NCI-H1105 treated with DMSO at 0.1 percent for 48 hours (cell line): Measurements from ENCODE around the gene PTPRE.

Experiments
- DNase-seq: peaks from one replicate; lab custom pipeline; 2025; lab: John Stamatoyannopoulos, UW

PTPRE gene

GRCh38 chr10:128125416-128125943 lies 218.6 kb downstream of the PTPRE start:
- no peak for DNase-seq

- DNase-seq: peak; percentile 65
Measured at GRCh38 chr10:128125944-128126764, 219.3 kb downstream of the PTPRE start, which contains the start of gene MKI67. MKI67 (minus strand) TSS chr10:128126423; CDS start chr10:128125667, 756 bp downstream.

DNA sequence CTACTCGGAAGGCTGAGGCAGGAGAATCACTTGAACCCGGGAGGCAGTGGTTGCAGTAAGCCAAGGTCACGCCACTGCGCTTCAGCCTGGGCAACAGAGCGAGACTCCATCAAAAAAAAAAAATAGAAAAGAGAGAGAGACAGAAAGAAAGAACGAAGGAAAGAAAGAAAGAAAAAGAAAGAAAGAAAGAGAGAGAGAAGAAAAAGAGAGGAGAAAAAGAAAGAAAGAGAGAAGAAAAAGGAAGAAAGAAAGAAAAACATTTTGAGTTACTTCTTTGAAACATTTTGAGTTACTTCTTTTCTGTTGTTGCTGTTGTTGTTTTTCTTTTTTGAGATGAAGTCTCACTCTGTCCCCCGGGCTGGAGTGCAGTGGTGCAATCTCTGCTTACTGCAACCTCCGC lies 221.7 kb downstream of the PTPRE start:
- DNase-seq: no peak

- DNase-seq: no peak
Measured at GRCh38 chr10:128130051-128130450, 223.1 kb downstream of the PTPRE start.
